ENCODE measurements around the gene OSMR.

OSMR gene

GRCh38 chr5:38845526-38846378, at the start of gene OSMR:
OSMR (plus strand) TSS chr5:38846012; CDS start chr5:38869045, 23,033 bp downstream.
- peak; percentile 98 for DNase-seq (ENCODE audit: low read depth)

- DNase-seq (ENCODE audit: low read depth), result no peak
Observed at GRCh38 chr5:38796742-38797108, 49.1 kb upstream of the OSMR start.

GRCh38 chr5:38797838-38798237, 48.0 kb upstream of the OSMR start:
- DNase-seq (ENCODE audit: low read depth), result no peak

- no peak for DNase-seq (ENCODE audit: low read depth)
Observed at GRCh38 chr5:38799556-38800377, 46.0 kb upstream of the OSMR start.

GRCh38 chr5:38800515-38800914, 45.3 kb upstream of the OSMR start:
- no peak for DNase-seq (ENCODE audit: low read depth)

GRCh38 chr5:38802125-38802524, 43.7 kb upstream of the OSMR start:
- no peak for DNase-seq (ENCODE audit: low read depth)

GRCh38 chr5:38803246-38803645, 42.6 kb upstream of the OSMR start:
- DNase-seq (ENCODE audit: low read depth), result no peak

GRCh38 chr5:38806775-38807258, 39.0 kb upstream of the OSMR start:
- DNase-seq (ENCODE audit: low read depth), result peak; percentile 86

- peak; percentile 40 for DNase-seq (ENCODE audit: low read depth)
Observed at GRCh38 chr5:38807570-38808483, 38.0 kb upstream of the OSMR start.

- DNase-seq (ENCODE audit: low read depth), result no peak
Observed at GRCh38 chr5:38808666-38809343, 37.0 kb upstream of the OSMR start.

GRCh38 chr5:38809388-38810359, 36.1 kb upstream of the OSMR start:
- peak; percentile 62 for DNase-seq (ENCODE audit: low read depth)

GRCh38 chr5:38814879-38815278, 30.9 kb upstream of the OSMR start:
- DNase-seq (ENCODE audit: low read depth), result no peak

- DNase-seq (ENCODE audit: low read depth), result no peak
Observed at GRCh38 chr5:38816083-38817030, 29.5 kb upstream of the OSMR start.

- no peak for DNase-seq (ENCODE audit: low read depth)
Observed at GRCh38 chr5:38821679-38822078, 24.1 kb upstream of the OSMR start.

GRCh38 chr5:38823503-38823902, 22.3 kb upstream of the OSMR start:
- no peak for DNase-seq (ENCODE audit: low read depth)

- no peak for DNase-seq (ENCODE audit: low read depth)
Observed at GRCh38 chr5:38824821-38825220, 21.0 kb upstream of the OSMR start.

GRCh38 chr5:38825494-38825893, 20.3 kb upstream of the OSMR start:
- DNase-seq (ENCODE audit: low read depth), result no peak

- no peak for DNase-seq (ENCODE audit: low read depth)
Observed at GRCh38 chr5:38827525-38827924, 18.3 kb upstream of the OSMR start.

GRCh38 chr5:38830521-38831051, 15.2 kb upstream of the OSMR start:
- DNase-seq (ENCODE audit: low read depth), result no peak
